ENCODE data around the gene MGAT5.

GRCh38 chr2:134432435-134432883 is 178.6 kb downstream of the MGAT5 start:
- TF ChIP-seq CTCF (IDR thresholded peaks at IDR 0.05) (no peak), JUN (CRISPR knock-in tag; IDR thresholded peaks at IDR 0.05) (no peak), ZBTB43 (CRISPR knock-in tag; IDR thresholded peaks at IDR 0.05) (no peak), PREB (CRISPR knock-in tag; IDR thresholded peaks at IDR 0.05; ENCODE audit: borderline replicate concordance) (no peak), GRHL2 (CRISPR knock-in tag; IDR thresholded peaks at IDR 0.05; ENCODE audit: insufficient replicate concordance, severe bottlenecking) (no peak), ZNF423 (CRISPR knock-in tag; IDR thresholded peaks at IDR 0.05) (no peak), MAX (CRISPR knock-in tag; IDR thresholded peaks at IDR 0.05) (no peak)
